Measurements from ENCODE around the gene GRHL1. TPM values are rescaled to one million over a fixed set of nuclear protein-coding genes. Genes with fewer than 3 reads are reported as not detected.
"Not testable (repeated sequence)": the region's sequence is repeated elsewhere in the genome, so short reads cannot be mapped to it uniquely, and the experiment has no call there.

Gene GRHL1
- total and polyA plus RNA-seq, 3 donors from 2014 or later, result 4.6 to 8.3 (median 8.0) TPM

DNA sequence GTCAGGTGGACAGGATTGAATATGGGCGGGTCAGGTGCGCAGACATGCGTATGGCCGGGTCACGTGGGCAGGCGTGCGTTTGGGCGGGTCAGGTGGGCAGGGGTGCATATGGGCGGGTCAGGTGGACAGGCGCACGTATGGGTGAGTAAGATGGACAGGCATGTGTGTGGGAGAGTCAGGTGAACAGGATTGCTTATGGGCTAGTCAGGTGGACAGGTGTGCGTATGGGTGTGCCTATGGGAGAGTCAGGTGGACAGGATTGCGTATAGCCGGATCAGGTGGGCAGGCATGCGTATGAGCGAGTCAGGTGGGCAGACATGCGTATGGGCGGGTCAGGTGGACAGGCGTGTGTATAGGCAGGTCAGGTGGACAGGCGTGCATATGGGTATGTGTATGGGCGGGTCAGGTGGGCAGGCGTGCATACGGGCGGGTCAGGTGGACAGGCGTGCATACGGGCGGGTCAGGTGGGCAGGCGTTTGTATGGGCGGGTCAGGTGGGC is 61.5 kb downstream of the GRHL1 start:
- intact Hi-C loops (cut with DNase I; ENCODE audit: low total_unique reads), result no loop called here

DNA sequence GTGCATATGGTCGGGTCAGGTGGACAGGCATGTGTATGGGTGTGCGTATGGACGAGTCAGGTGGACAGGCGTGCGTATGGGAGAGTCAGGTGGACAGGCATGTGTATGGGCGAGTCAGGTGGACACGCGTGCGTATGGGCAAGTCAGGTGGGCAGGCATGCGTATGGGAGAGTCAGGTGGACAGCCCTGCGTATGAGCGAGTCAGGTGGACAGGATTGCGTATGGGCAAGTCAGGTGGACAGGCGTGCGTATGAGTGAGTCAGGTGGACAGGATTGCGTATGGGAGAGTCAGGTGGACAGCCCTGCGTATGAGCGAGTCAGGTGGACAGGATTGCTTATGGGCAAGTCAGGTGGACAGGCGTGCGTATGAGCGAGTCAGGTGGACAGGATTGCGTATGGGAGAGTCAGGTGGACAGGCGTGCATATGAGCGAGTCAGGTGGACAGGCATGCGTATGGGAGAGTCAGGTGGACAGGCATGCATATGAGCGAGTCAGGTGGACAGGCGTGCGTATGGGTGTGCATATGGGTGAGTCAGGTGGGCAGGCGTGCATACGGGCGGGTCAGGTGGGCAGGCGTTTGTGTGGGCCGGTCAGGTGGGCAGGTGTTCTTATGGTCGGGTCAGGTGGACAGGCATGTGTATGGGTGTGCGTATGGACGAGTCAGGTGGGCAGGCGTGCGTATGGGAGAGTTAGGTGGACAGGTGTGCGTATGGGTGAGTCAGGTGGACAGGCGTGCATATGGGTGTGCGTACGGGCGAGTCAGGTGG is 62.3 kb downstream of the GRHL1 start:
- 92 to 94% methylated on average over 43 of the region's 43 CpGs for WGBS, 2 donors
- H3K27ac ChIP-seq; H3K4me3 ChIP-seq; intact Hi-C loops (cut with DNase I; ENCODE audit: low total_unique reads); H3K9me3 ChIP-seq; DNase-seq; H3K36me3 ChIP-seq (ENCODE audit: low read depth, missing control alignments); H3K27me3 ChIP-seq: not testable (repeated sequence)
- H3K4me1 ChIP-seq, result peaks cover 13% of the 10 kb centered on the region

More for the DNA sequence above, 61.5 kb downstream of the GRHL1 start:
- DNase-seq, result no peak
- no peaks in the 10 kb centered on the region for H3K27me3 ChIP-seq
- no peak overlapping the region for H3K27ac ChIP-seq
- peaks cover 16% of the 10 kb centered on the region for H3K4me1 ChIP-seq
- TF ChIP-seq POLR2A (IDR thresholded peaks at IDR 0.05), result no peak
- TF ChIP-seq, protein P1, sequence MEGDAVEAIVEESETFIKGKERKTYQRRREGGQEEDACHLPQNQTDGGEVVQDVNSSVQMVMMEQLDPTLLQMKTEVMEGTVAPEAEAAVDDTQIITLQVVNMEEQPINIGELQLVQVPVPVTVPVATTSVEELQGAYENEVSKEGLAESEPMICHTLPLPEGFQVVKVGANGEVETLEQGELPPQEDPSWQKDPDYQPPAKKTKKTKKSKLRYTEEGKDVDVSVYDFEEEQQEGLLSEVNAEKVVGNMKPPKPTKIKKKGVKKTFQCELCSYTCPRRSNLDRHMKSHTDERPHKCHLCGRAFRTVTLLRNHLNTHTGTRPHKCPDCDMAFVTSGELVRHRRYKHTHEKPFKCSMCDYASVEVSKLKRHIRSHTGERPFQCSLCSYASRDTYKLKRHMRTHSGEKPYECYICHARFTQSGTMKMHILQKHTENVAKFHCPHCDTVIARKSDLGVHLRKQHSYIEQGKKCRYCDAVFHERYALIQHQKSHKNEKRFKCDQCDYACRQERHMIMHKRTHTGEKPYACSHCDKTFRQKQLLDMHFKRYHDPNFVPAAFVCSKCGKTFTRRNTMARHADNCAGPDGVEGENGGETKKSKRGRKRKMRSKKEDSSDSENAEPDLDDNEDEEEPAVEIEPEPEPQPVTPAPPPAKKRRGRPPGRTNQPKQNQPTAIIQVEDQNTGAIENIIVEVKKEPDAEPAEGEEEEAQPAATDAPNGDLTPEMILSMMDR (IDR thresholded peaks at IDR 0.05), result no peak
- no peaks in the 10 kb centered on the region for H3K36me3 ChIP-seq (ENCODE audit: low read depth, missing control alignments)
- H3K9me3 ChIP-seq, result no peaks in the 10 kb centered on the region
- WGBS, 2 donors, result 90 to 94% methylated on average over 29 of the region's 29 CpGs
- no peak overlapping the region for H3K4me3 ChIP-seq

DNA sequence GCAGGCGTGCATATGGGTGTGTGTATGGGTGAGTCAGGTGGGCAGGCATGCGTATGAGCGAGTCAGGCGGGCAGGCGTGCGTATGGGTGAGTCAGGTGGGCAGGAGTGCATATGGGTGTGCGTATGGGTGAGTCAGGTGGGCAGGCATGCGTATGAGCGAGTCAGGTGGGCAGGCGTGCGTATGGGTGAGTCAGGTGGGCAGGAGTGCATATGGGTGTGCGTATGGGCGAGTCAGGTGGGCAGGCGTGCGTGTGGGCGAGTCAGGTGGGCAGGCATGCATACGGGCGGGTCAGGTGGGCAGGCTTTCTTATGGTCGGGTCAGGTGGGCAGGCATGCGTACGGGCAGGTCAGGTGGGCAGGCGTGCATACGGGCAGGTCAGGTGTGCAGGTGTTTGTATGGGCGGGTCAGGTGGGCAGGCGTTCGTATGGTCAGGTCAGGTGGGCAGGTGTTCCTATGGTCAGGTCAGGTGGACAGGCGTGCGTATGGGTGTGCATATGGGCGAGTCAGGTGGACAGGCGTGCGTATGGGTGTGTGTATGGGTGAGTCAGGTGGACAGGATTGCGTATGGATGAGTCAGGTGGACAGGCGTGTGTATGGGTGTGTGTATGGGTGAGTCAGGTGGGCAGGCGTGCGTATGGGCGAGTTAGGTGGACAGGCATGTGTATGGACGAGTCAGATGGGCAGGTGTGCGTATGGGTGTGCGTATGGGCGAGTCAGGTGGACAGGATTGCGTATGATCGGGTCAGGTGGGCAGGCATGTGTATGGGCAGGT is 63.1 kb downstream of the GRHL1 start:
- no peak for DNase-seq
- no peak for TF ChIP-seq POLR2A (IDR thresholded peaks at IDR 0.05)
- TF ChIP-seq, protein P1 (IDR thresholded peaks at IDR 0.05), result no peak
- intact Hi-C loops (cut with DNase I; ENCODE audit: low total_unique reads), result no loop called here
- 93 to 94% methylated on average over 42 of the region's 42 CpGs for WGBS, 2 donors
- H3K36me3 ChIP-seq (ENCODE audit: low read depth, missing control alignments), result no peaks in the 10 kb centered on the region
- no peak overlapping the region for H3K27ac ChIP-seq
- no peaks in the 10 kb centered on the region for H3K9me3 ChIP-seq
- no peak overlapping the region for H3K4me3 ChIP-seq
- no peaks in the 10 kb centered on the region for H3K27me3 ChIP-seq
- peaks cover 8% of the 10 kb centered on the region for H3K4me1 ChIP-seq

DNA sequence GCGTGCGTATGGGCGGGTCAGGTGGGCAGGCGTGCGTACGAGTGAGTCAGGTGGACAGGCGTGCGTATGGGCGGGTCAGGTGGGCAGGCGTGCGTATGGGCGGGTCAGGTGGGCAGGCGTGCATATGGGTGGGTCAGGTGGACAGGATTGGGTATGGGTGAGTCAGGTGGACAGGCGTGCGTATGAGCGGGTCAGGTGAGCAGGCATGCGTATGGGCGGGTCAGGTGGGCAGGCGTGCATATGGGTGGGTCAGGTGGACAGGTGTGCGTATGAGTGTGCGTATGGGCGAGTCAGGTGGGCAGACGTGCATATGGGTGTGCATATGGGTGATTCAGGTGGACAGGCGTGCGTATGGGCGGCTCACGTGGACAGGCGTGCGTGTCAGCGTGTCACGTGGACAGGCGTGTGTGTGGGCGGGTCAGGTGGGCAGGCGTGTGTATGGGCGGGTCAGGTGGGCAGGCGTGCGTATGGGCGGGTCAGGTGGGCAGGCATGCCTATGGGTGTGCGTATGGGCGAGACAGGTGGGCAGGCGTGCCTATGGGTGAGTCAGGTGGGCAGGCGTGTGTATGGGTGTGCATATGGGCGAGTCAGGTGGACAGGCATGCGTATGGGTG is 64.0 kb downstream of the GRHL1 start:
- intact Hi-C loops (cut with DNase I; ENCODE audit: low total_unique reads); DNase-seq; H3K4me3 ChIP-seq; H3K27me3 ChIP-seq; H3K9me3 ChIP-seq; H3K4me1 ChIP-seq; H3K36me3 ChIP-seq (ENCODE audit: low read depth, missing control alignments); H3K27ac ChIP-seq: not testable (repeated sequence)
- 94% methylated on average over 40 to 44 of the region's 44 CpGs for WGBS, 2 donors

DNA sequence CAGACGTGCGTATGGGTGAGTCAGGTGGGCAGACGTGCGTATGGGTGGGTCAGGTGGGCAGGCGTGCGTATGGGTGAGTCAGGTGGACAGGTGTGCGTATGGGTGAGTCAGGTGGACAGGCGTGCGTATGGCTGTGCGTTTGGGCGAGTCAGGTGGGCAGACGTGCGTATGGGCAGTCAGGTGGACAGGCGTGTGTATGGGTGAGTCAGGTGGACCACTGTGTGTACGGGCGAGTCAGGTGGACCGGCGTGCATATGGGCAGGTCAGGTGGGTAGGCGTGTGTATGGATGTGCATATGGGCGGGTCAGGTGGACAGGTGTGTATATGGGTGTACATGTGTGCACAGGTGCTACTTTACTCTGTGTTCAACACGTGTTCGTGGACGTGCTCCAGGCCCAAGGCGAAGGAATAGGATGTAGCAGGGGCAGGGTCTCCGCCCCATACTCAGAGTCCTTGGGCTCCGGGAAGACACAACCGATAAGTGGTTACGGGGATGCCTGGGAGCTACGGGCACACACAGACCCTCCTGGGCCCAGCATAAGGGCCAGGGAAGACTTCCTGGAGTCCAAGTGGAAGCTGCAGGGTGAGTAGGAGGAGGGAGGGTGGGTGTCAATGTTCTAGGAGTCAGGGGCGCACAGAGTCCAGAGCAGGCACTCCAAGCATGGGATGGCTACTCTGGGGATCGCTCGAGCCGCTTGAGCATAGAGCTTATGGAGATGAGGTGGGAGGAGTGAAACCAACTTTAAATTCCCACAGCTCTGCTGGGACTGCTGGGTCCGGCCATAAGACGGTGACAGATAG is 64.7 kb downstream of the GRHL1 start:
- DNase-seq, result no peak
- Histone ChIP-seq H3K36me3 (ENCODE audit: low read depth, missing control alignments) (no peaks in the 10 kb centered on the region), H3K27me3 (no peaks in the 10 kb centered on the region), H3K9me3 (no peaks in the 10 kb centered on the region), H3K27ac (no peak overlapping the region), H3K4me1 (no peaks in the 10 kb centered on the region), H3K4me3 (no peak overlapping the region)
- TF ChIP-seq, protein P1 (IDR thresholded peaks at IDR 0.05), result no peak
- TF ChIP-seq POLR2A (IDR thresholded peaks at IDR 0.05), result no peak
- intact Hi-C loops (cut with DNase I; ENCODE audit: low total_unique reads), result no loop called here
- WGBS, 2 donors, result 92 to 93% methylated on average over 35 of the region's 35 CpGs

Measured in testis (tissue), 3 donors.